Measurements from ENCODE around the gene PCBD2.

DNA sequence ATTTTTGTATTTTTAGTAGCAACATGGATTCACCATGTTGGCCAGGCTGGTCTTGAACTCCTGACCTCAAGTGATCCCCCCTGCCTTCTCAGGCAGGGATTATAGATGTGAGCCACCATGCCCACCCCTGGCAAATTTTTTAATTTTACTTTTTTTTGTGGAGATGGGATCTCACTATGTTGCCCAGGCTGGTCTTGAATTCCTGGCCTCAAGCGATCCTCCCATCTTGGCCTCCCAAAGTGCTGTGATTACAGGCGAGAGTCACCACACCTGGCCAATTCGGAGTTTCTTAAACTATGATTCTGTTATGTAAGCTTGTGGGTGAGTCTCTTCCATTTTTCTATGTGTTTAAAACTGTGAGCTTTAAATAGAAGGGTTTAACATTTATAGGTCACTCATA is 27.6 kb downstream of the PCBD2 start:
- TF ChIP-seq, protein P1, sequence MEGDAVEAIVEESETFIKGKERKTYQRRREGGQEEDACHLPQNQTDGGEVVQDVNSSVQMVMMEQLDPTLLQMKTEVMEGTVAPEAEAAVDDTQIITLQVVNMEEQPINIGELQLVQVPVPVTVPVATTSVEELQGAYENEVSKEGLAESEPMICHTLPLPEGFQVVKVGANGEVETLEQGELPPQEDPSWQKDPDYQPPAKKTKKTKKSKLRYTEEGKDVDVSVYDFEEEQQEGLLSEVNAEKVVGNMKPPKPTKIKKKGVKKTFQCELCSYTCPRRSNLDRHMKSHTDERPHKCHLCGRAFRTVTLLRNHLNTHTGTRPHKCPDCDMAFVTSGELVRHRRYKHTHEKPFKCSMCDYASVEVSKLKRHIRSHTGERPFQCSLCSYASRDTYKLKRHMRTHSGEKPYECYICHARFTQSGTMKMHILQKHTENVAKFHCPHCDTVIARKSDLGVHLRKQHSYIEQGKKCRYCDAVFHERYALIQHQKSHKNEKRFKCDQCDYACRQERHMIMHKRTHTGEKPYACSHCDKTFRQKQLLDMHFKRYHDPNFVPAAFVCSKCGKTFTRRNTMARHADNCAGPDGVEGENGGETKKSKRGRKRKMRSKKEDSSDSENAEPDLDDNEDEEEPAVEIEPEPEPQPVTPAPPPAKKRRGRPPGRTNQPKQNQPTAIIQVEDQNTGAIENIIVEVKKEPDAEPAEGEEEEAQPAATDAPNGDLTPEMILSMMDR (conservative IDR thresholded peaks at IDR 0.05) = no peak
- no peak for TF ChIP-seq EZH2 (IDR thresholded peaks at IDR 0.05; ENCODE audit: low read depth)

Data from PC-9 (cell line).